HG03469 (cell line): ENCODE data around the gene SLC25A45.
A peak's percentile ranks its signal among the peaks of the same experiment; 100 is the strongest.

Experiments
- ATAC-seq: cut with Tn5 transposase; IDR thresholded peaks from one replicate; pipeline ENCODE4 v1.9.1; 2021; ENCODE audit warnings: mild to moderate bottlenecking, moderate library complexity, moderate number of reproducible peaks; ENCODE audit not compliant: unreplicated experiment

Gene SLC25A45

DNA sequence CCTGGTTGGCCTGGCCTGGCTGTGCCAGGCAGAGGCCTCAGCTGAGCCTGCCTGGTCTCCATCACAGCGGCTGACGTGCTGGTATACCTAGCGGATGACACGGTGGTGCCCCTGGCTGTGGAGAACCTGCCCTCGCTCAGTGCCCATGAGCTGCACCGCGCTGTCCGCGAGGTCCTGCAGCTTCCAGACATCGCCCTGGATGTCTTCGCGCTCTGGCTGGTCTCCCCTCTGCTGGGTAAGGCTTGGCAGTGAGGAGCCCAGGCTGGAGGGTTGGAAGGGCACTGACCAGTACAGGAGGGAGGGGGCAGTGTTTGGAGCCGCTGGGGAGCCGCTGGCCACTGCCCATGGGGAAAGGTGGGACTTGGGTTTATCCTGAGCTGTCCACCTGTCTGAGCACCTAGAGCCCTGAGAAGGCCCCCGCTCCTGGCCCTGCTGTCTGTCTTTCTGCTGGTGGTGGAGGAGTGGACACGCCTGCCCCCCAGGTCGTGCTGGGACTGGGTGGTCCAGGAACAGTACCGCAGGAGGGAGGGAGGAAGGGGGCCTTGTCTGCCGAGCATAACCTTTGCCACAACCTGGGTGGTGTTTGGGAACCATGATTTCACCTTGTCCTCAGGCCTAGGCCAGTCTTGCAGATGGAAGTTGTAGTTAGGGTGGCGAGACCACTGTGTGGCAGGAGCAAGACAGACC, 7.0 kb upstream of the SLC25A45 start:
- ATAC-seq = no peak

- no peak for ATAC-seq
Measured at GRCh38 chr11:65388731-65389130, 6.3 kb upstream of the SLC25A45 start.

DNA sequence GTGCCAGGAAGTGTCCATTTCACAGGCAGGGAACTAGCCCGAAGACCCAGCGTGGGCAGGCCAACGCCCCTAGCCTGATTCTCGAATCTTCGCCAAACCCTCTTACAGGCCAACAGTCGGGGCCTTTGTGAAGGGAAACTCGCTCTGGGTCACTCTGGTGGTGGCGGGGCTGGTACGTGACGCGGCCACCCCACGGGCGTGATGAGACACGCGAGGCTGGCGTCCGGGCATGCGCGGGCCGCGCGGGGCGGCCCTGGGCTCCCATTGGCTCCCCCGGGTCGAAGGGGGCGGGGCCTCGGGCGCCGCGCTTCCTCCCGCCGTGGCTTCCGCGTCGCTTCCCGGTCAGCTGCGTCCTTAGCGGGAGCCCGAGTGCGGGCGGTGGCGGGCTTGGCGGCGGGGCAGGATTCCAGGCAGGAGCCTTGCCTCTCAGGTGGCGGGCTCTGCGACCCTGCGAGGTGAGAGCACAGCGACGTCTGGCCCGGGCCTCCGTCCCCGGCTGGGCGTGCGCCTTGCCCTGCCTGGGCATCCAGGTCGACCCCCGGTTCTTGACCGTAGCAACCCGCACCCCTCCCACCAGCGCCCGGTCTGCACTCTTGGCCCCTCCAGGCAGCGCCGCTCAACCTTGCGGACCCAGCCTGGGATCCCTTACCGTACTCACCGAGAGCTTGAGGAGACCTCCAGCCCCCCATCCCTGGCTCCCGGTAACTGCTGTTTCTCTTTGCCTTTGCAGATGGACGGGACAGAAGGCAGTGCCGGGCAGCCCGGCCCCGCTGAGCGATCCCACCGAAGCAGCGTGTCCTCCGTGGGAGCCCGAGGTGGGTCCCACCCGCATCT, 4.1 kb upstream of the SLC25A45 start, which contains the start of gene FRMD8:
Gene FRMD8, plus strand, starts transcription at position 331 of the 834 bp plus-strand sequence. Its CDS starts 400 bp downstream, at position 731.
- ATAC-seq = no peak

DNA sequence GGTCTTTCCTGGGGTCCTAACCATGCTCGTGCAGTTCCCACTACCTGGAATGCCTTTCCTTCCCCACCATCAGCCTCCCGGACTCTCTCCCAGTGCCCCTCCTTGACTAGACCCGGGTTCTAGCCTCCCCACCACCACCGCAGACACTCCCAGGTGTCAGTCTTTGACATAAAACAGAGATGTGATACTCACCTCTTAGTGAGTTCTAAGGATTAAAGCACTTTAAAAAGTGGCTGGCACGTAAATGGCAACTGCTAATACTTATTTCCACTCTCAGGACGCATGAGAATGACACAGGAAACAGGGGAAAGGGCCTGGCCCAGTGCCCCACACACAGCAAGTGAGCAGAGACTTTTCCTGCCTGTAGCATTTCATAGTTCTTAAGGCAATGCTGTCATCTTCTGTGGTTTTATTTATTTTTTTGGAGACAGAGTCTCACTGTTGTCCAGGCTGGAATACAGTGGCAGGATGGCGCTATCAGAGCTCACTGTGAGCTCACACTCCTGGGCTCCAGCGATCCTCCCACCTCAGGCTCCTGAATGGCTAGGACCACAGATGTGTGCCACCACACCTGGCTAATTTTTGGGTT, 1.9 kb upstream of the SLC25A45 start:
- ATAC-seq = no peak

- no peak for ATAC-seq
Measured at GRCh38 chr11:65383778-65384177, 1.3 kb upstream of the SLC25A45 start.

DNA sequence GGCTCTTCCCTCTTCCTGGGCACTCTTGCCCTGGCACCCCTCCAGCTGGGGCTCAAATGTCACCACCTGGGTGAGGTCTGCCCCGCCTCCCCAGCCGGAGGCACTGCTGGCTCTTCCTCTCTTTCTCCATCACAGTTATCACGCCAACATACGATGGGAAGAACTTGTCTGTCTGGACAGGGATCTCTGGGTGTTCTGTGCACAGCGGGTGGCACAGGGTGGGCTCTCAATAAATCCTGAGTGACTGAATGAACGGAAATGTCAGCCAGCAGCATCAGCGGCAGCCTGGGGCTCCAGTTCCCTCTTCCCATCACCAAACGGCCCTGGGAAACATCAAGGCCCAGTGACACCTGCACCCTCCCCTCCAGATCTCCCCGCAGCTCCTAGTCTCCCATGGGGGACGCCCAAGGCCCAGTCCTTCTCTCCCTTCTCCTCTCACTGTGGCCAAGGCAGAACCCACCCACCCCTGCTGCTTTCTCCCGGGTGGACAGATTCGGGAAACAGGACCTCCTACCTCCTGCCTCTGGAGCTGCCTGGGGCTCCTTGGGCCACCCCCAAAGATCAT, 440 bp upstream of the SLC25A45 start:
- no peak for ATAC-seq

DNA sequence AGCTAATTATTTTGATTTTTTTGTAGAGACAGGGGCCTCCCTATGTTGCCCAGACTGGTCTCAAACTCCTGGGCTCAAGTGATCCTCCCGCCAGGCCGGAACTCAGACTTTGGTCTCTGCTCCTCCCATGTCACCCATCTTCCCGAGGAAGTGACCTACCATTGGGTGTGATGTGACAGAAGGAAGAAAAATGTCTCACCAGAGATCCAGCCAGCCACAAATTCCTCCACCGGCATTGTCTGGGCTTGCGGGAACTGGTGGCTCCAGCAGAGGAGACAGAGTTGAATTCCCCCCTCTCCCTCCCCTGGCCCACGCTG, 772 bp downstream of the SLC25A45 start:
- ATAC-seq = peak; percentile 13

DNA sequence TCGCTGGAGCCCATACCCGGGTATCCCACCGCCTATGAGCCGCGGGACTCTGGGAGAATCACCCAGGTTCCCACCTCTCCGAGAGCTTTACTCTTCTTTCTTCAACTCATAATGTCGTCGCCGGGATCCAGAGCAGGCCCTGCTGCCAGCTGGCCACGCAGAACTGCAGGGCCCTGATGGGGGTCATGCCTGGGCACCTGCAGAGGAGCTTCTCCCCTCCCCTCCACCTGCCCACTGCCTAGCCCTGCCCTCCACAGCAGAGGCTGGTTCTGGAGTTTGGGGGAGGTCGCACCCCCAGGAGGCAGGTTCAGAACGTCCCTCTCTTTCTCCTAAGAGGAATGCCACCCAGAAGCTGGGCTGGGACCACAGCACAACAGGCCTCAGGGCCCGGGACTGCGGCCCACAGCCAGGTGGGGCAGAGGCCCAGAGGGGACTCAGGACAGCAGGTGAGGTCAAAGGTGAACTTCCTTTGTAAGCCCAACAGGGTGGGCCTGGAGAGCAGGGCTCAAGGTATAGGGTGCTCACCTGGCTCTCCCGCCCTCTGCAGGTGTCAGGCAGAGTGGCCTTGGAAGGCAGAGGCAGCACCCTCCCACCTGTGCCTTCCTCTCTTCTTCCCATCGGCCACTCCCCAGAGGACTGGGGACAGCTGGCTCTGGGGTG, 1.9 kb downstream of the SLC25A45 start:
- ATAC-seq = no peak

DNA sequence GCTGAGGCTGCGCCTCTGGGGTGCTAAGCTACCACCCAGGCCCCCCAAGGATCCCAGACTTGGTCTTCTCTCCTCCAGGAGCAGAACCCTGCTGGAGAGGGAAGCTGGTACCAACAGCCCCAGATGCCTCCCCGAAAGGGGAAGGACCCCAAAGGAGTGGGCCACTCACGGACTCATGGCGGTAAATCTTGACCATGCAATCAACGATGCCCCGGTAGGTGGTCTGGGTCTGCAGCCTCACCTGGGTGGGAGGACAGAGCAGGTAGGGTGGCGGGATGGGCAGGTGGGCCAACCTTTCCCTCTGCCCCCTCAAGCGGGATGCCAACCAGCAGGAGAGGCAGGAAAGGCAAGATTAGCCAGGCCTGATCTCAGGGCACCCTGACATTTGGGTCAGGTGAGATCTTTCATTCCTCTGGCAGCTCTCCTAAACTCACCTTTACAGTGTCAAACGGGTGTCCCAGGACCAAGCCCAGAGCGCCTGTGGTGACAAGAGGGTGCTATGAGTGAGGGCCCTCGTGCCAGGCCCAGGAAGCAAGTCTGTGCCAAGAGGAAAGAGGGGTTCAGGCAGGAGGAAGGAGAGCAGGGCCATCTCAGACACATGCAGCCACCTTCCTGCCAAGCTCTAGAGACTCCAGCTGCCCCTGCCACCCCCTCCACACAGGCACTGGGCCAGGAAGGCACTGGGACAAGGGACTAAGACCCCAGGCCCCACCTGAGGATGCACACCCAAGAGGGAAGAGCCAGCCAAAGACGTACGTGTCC, 2.6 kb downstream of the SLC25A45 start:
- no peak for ATAC-seq

- no peak for ATAC-seq
Measured at GRCh38 chr11:65378928-65379638, 3.4 kb downstream of the SLC25A45 start.

DNA sequence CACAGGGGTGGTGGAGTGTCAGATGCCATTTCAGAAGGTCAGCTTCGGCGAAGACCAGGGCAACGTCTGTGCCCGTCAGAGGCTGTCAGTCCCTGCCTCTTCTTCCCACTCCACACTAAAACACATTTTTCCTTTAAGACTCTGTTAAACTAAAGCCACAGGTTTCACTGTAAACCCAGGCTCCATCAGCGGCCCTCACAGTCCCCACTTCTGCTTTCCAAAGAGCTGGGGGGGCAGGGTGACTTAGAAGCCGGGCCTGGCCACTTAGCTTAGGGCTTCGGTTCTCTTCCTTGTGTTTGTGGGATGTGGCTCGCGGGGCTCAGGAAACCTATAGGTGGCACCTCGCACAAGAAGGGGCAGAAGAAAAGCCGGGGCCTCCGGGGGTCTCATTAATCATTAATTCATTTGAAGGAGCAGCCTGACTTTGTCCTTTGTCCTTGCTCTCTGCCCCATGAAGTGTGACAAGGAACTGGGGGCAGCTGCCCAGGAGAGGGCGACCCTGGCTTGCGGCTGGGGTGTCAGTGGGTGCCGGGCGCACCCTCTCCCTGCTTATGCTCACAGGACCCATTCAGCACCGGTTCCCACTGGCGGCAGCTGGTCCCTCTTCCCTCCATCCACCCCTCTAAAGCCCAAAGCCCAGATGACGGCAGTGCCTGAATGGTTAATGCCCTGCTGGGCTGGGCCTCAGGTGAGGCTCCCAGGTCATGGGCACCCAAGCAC, 4.1 kb downstream of the SLC25A45 start:
- no peak for ATAC-seq

GRCh38 chr11:65377777-65378176, 4.7 kb downstream of the SLC25A45 start:
- ATAC-seq = no peak

DNA sequence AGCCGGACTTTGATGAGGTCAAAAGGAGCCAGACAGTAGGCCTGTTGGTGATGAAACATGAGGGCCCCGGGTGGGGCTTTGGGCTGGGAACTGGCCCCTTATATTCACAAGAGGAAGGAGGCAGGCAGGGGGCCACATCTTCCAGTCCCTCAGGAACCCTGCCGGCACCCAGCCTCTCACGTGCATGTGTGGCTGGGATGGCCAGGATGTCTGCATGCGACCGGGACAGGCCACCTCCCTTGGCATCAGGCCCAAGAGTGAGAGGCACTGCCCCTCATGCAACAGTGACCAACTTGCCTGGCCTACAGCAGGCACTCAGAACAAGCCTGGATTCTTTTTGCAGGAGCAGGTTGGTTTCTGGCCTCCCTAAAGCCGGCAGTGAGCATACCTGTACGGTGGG, 5.4 kb downstream of the SLC25A45 start:
- ATAC-seq = no peak

- no peak for ATAC-seq
Measured at GRCh38 chr11:65376138-65376713, 6.2 kb downstream of the SLC25A45 start.

DNA sequence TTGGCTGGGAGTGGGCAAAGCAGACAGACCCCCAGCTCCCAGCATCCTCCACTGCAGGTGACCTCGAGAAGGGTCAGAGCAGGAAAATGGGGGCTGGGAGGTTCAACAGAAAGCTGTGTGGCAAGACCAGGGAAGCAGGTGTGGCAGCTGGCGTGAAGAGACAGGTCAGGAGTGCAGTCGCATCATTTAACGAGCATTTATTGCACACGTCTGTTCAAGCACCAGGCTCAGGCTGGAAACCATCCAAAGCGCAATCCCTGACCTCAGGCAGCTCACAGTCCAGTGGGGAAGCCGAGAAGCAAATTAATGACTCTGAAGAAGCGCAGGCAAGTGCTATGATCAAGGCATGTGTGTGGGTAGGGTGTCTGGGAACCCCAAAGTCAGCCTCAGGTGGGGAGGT, 7.4 kb downstream of the SLC25A45 start:
- ATAC-seq = no peak

DNA sequence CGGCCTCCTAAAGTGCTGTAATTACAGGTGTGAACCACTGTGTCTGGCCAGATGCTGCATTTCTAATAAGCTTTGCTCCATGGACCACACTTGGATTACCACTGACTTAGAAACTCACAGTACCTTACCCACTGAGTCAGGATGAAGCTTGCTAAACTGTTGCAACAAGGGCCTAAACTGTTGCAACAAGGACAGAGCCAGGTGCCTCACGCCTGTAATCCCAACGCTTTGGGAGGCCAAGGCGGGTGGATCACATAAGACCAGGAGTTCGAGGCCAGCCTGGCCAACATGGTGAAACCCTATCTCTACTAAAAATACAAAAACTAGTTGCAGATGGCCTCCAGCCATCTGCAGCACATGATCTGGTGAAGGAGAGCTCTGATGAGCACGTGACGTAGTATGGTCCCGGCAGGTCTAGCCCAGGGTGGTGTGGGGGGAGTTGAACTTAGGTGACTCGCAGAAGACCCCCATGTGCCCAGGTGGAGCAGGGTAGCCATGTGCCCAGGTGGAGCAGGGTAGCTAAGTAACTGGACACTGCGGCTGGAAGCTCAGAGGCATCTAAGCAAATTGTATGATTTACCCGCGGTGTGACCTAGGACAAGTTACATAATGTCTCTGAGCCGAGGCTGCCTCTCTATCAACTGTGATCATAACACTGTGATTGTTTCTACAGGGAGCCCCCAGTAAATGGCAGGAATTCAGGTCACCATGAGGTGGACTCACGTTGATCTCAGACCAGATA, 8.4 kb downstream of the SLC25A45 start:
- no peak for ATAC-seq

DNA sequence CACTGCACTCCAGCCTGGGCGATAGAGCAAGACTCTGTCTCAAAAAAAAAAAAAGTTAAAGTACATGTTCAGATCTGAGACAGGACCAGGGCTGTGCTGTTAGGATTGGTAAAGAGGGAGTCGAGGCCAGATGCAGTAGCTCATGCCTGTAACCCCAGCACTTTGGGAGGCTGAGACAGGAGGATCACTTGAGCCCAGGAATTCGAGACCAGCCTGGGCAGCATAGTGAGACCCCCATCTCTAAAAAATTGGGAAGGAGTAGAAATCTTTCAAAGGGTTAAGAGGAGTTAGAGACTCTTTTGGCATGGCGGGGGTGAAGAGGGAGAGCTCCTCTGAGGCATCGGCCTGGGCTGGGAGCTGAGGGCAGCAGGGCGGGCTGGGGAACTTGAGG, 11.8 kb downstream of the SLC25A45 start:
- ATAC-seq = no peak

GRCh38 chr11:65366340-65366773, 16.1 kb downstream of the SLC25A45 start:
- ATAC-seq = no peak
